Mammary epithelial cell (primary cell): ENCODE results near the gene RPA1.

ENCODE experiments used
- EZH2 ChIP-seq: IDR thresholded peaks from 2 replicates; pipeline ENCODE4 v1.6.1; 2012; ENCODE audit warnings: low read length, inconsistent platforms, borderline replicate concordance
- TF ChIP-seq, protein P1 (sequence below), 2 donors: IDR thresholded peaks in 1 of 2; conservative IDR thresholded peaks in 1 of 2; 2 replicates each; pipeline ENCODE4 v1.5.1; 2011 to 2012; ENCODE audit warnings: inconsistent platforms in 2 of 2, low read length in 2 of 2, mild to moderate bottlenecking in 2 of 2, control low read depth in 1 of 2, low read depth in 1 of 2; ENCODE audit not compliant: insufficient read depth in 1 of 2; ENCODE audit errors: extremely low read depth in 1 of 2

DNA sequence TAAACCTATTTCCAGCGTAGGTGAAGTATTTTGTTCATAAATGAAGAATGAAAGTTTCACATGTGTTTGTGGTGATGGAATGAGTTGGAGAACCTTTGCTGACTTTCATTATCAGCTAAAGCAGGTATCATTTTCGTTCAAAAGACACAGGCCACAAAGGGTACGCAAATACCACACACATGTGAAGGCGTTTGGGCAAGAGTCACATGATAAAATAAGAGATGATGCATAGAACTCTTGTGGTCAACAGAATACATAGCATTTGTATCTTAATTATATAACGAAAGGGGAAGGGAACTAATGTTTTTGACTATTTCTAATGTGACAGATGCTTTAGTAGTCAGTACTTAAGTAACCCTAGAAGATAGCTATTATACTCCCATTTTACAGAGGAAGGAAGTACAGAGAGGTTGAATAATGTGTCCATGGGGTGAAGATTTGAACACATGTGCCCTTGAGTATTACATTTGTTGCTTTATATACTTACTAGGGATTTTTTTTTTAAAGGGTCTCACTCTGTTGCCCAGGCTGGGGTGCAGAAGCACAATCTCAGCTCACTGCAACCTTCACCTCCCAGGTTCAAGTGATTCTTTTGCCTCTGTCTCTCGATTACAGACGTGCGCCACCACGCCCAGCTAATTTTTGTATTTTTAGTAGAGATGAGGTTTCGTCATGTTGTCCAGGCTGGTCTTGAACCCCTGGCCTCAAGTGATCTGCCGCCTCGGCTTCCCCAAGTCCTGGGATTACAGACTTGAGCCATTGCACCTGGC is 4.8 kb downstream of the RPA1 start:
- TF ChIP-seq, protein P1, sequence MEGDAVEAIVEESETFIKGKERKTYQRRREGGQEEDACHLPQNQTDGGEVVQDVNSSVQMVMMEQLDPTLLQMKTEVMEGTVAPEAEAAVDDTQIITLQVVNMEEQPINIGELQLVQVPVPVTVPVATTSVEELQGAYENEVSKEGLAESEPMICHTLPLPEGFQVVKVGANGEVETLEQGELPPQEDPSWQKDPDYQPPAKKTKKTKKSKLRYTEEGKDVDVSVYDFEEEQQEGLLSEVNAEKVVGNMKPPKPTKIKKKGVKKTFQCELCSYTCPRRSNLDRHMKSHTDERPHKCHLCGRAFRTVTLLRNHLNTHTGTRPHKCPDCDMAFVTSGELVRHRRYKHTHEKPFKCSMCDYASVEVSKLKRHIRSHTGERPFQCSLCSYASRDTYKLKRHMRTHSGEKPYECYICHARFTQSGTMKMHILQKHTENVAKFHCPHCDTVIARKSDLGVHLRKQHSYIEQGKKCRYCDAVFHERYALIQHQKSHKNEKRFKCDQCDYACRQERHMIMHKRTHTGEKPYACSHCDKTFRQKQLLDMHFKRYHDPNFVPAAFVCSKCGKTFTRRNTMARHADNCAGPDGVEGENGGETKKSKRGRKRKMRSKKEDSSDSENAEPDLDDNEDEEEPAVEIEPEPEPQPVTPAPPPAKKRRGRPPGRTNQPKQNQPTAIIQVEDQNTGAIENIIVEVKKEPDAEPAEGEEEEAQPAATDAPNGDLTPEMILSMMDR (conservative IDR thresholded peaks at IDR 0.05 in 1 of 2, IDR thresholded peaks at IDR 0.05 in 1 of 2; ENCODE audit: extremely low read depth in 1 of 2, insufficient read depth in 1 of 2, low read depth in 1 of 2, low read length in 2 of 2), result no peak
- no peak for TF ChIP-seq EZH2
